NCI-H128 (cell line): Measurements from ENCODE around the gene IL1RAPL1.

Experiments used
- DNase-seq: peaks from one replicate; lab custom pipeline; 2025; ENCODE audit not compliant: unreplicated experiment; lab: John Stamatoyannopoulos, UW

The IL1RAPL1 gene

GRCh38 chrX:28586981-28587551 lies at the start of gene IL1RAPL1:
Gene IL1RAPL1, plus strand, starts transcription at chrX:28587446.
- DNase-seq = no peak

GRCh38 chrX:28542791-28543190 lies 44.5 kb upstream of the IL1RAPL1 start:
- no peak for DNase-seq

- no peak for DNase-seq
Measured at GRCh38 chrX:28549838-28550237, 37.4 kb upstream of the IL1RAPL1 start.

- DNase-seq = no peak
Measured at GRCh38 chrX:28550331-28550872, 36.8 kb upstream of the IL1RAPL1 start.

GRCh38 chrX:28552322-28552721 lies 34.9 kb upstream of the IL1RAPL1 start:
- no peak for DNase-seq

GRCh38 chrX:28552882-28553829 lies 34.1 kb upstream of the IL1RAPL1 start:
- DNase-seq = no peak

GRCh38 chrX:28576117-28576516 lies 11.1 kb upstream of the IL1RAPL1 start:
- no peak for DNase-seq

GRCh38 chrX:28581522-28581921 lies 5.7 kb upstream of the IL1RAPL1 start:
- no peak for DNase-seq

GRCh38 chrX:28582511-28582910 lies 4.7 kb upstream of the IL1RAPL1 start:
- DNase-seq = no peak

GRCh38 chrX:28584025-28584424 lies 3.2 kb upstream of the IL1RAPL1 start:
- no peak for DNase-seq

- no peak for DNase-seq
Measured at GRCh38 chrX:28585767-28586166, 1.5 kb upstream of the IL1RAPL1 start.

GRCh38 chrX:28586286-28586685 lies 960 bp upstream of the IL1RAPL1 start:
- DNase-seq = no peak

- no peak for DNase-seq
Measured at GRCh38 chrX:28589046-28589445, 1.8 kb downstream of the IL1RAPL1 start.

GRCh38 chrX:28590396-28590795 lies 3.1 kb downstream of the IL1RAPL1 start:
- no peak for DNase-seq

GRCh38 chrX:28591542-28591941 lies 4.3 kb downstream of the IL1RAPL1 start:
- no peak for DNase-seq

GRCh38 chrX:28595346-28595745 lies 8.1 kb downstream of the IL1RAPL1 start:
- DNase-seq = no peak

GRCh38 chrX:28599957-28600356 lies 12.7 kb downstream of the IL1RAPL1 start:
- no peak for DNase-seq

GRCh38 chrX:28609003-28609402 lies 21.8 kb downstream of the IL1RAPL1 start:
- no peak for DNase-seq

- DNase-seq = peak; percentile 50
Measured at GRCh38 chrX:28609917-28610613, 22.8 kb downstream of the IL1RAPL1 start.

- no peak for DNase-seq
Measured at GRCh38 chrX:28610746-28611145, 23.5 kb downstream of the IL1RAPL1 start.

GRCh38 chrX:28613558-28613957 lies 26.3 kb downstream of the IL1RAPL1 start:
- no peak for DNase-seq

- no peak for DNase-seq
Measured at GRCh38 chrX:28625223-28625622, 38.0 kb downstream of the IL1RAPL1 start.
